ENCODE measurements around the gene ASMTL. TPM values are rescaled to one million over a fixed set of nuclear protein-coding genes. Genes with fewer than 3 reads are reported as not detected.

Gene ASMTL
- total RNA-seq, 2 experiments from 2014 or later = 34.6 to 39.3 TPM

DNA sequence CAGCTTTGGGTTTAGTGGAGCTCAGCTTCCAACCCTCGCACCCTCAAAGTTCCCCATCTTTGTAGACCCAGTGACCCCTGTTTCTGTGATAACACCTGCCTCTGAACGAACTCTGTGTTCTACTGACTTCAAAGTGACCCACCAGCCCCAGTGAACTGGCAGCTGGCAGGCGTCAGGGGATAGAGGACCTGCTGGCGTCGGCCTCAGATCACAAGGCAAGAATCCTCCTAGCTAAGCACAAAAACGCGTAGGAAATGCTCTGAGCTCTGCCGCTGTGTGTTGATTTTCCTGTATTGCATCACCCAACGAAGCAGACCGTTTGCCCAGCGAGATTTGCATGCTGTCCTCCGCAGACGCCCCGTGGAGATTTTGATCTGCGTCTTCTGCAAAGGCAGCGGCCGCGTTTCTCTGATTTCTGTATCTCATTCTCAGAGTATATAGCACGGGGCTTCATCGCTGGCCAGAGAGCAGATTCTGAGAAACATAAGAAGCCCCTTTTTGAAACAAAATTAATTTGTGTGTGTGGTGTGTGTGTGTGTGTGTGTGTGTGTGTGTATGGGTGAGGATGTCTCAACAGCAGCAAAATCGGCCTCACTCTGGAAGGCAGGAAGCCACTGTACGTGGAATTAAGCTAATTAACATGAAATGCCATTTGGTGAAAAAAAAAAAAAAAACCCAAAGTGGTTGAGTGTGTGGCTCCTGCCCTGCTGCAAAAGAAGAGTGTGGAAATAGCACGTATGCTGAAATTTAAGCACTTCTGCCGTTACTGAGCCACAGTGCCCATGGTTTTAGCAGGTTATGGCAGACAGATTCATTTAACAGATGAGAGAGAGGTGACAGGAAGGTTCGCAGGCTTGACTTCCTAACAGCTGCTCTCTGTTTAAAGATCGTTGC lies 29.2 kb upstream of the ASMTL start:
- DNase-seq (peak; percentile 49 to 92 (median 70)), ATAC-seq (ENCODE audit: poor library complexity) (peak; percentile 84)
- H3K4me3 ChIP-seq (ENCODE audit: low read length) = peak overlapping the region; percentile 27
- peak overlapping the region; percentile 73 for H3K4me3 Mint-ChIP-seq
- CTCF ChIA-PET = no interaction called here
- H3K27ac ChIP-seq (ENCODE audit: low read depth in 1 of 2, low read length in 2 of 2) = peak overlapping the region; percentile 59 to 76
- H3K4me1 Mint-ChIP-seq (ENCODE audit: low read depth) = peaks cover 64% of the 10 kb centered on the region
- H3K36me3 Mint-ChIP-seq (ENCODE audit: low read depth) = peaks cover 83% of the 10 kb centered on the region
- H3K27ac Mint-ChIP-seq = peak overlapping the region; percentile 95
- TF ChIP-seq, protein P1, sequence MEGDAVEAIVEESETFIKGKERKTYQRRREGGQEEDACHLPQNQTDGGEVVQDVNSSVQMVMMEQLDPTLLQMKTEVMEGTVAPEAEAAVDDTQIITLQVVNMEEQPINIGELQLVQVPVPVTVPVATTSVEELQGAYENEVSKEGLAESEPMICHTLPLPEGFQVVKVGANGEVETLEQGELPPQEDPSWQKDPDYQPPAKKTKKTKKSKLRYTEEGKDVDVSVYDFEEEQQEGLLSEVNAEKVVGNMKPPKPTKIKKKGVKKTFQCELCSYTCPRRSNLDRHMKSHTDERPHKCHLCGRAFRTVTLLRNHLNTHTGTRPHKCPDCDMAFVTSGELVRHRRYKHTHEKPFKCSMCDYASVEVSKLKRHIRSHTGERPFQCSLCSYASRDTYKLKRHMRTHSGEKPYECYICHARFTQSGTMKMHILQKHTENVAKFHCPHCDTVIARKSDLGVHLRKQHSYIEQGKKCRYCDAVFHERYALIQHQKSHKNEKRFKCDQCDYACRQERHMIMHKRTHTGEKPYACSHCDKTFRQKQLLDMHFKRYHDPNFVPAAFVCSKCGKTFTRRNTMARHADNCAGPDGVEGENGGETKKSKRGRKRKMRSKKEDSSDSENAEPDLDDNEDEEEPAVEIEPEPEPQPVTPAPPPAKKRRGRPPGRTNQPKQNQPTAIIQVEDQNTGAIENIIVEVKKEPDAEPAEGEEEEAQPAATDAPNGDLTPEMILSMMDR (IDR thresholded peaks at IDR 0.05) = no peak
- no peaks in the 10 kb centered on the region for H3K9me3 ChIP-seq (ENCODE audit: control insufficient read depth in 1 of 2, insufficient read depth in 1 of 2, low read length in 2 of 2)
- POLR2A ChIA-PET = no interaction called here
- H3K4me1 ChIP-seq (ENCODE audit: insufficient read depth, low read length) = peaks cover 58% of the 10 kb centered on the region
- intact Hi-C loops (cut with DNase I, micrococcal nuclease) = loop anchor here (1.0 to 5.0 kb wide), 5 partner anchors 10 to 55 kb away; partner anchors contain the start of gene P2RY8 (in 1 of the 2)
- peaks cover 4% of the 10 kb centered on the region for H3K9me3 Mint-ChIP-seq
- peaks cover 55% of the 10 kb centered on the region for H3K36me3 ChIP-seq (ENCODE audit: insufficient read depth, low read length)
- no peaks in the 10 kb centered on the region for H3K27me3 Mint-ChIP-seq
- no peaks in the 10 kb centered on the region for H3K27me3 ChIP-seq (ENCODE audit: control insufficient read depth in 1 of 2, insufficient read depth in 2 of 2, low read length in 2 of 2)

DNA sequence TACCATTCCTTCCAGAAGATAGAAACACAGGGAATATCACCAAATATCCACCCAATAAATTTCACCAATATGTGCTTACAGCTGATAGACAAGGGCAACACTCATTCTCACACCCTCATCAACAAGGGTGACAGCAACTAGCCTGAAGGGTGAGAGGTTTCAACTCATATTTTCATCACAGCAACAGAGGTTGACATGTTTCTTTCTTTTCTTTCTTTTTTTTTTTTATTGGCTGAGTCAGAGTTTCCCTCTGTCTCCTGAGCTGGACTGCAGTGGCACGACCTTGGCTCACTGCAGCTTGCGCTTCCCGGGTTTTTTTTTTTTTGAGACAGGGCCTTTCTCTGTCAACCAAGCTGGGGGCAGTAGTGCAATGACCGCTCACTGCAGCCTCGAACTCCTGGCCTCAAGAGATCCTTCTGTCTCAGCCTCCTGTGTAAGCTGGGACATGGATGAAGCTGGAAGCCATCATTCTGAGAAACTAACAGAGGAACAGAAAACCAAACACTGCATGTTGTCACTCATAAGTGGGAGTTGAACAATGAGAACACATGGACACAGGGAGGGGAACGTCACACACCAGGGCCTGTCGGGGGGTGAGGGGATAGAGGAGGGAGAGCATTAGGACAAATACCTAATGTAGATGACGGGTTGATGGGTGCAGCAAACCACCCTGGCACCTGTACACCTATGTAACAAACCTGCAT lies 27.5 kb upstream of the ASMTL start:
- ChIA-PET CTCF (no interaction called here), POLR2A (no interaction called here)
- ATAC-seq (ENCODE audit: poor library complexity) (no peak), DNase-seq (peak in 2 of 14 experiments; percentile 2 to 19)
- Mint-ChIP-seq H3K4me1 (ENCODE audit: low read depth) (peaks cover 74% of the 10 kb centered on the region), H3K27ac (peak overlapping the region; percentile 95), H3K9me3 (peaks cover 4% of the 10 kb centered on the region), H3K36me3 (ENCODE audit: low read depth) (peaks cover 87% of the 10 kb centered on the region), H3K27me3 (no peaks in the 10 kb centered on the region), H3K4me3 (peak overlapping the region; percentile 30)
- TF ChIP-seq, protein P1 (IDR thresholded peaks at IDR 0.05) = no peak
- H3K4me1 ChIP-seq (ENCODE audit: insufficient read depth, low read length) = peaks cover 67% of the 10 kb centered on the region
- no peaks in the 10 kb centered on the region for H3K9me3 ChIP-seq (ENCODE audit: control insufficient read depth in 1 of 2, insufficient read depth in 1 of 2, low read length in 2 of 2)
- peaks cover 50% of the 10 kb centered on the region for H3K36me3 ChIP-seq (ENCODE audit: insufficient read depth, low read length)
- peak overlapping the region; percentile 4 to 76 for H3K27ac ChIP-seq (ENCODE audit: low read depth in 1 of 2, low read length in 2 of 2)
- H3K27me3 ChIP-seq (ENCODE audit: control insufficient read depth in 1 of 2, insufficient read depth in 2 of 2, low read length in 2 of 2) = no peaks in the 10 kb centered on the region
- intact Hi-C loops (cut with DNase I, micrococcal nuclease) = loop anchor here in 1 of 2 experiments (2.0 to 5.0 kb wide), 3 partner anchors 17 to 57 kb away; partner anchors contain the start of gene P2RY8
- no peak overlapping the region for H3K4me3 ChIP-seq (ENCODE audit: low read length)

DNA sequence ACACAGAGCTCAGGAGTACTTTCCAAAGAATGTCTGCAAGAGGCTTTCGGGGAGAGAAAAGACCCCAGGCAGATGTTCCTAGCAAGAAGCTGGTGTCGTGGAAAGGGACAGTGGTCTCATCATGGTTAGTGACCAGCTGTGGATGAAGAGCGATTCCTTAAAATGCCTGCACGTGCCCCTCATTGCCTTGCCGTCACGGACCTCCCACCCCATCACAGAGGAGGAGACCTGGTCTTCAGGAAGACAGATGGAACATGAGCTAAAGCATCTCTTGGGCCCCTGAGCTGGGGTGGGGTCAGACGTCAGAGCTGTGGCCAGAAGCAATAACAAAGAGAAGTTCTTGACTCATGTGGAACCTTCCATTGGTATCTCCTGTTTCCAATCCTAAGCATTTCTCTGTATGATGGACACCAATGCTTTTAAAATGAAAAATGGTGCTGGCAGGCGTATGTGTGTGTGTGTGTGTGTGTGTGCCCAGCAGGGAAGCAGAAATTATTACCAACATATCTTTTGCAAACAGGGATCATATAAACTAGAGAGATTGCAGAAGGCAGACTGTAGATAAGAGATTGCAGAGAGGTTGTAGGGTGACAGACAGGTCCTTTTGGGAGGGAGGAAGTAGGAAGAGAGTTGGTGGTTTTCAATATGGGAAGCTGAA lies 25.2 kb upstream of the ASMTL start:
- ChIA-PET POLR2A (no interaction called here), CTCF (no interaction called here)
- Histone ChIP-seq H3K9me3 (ENCODE audit: control insufficient read depth in 1 of 2, insufficient read depth in 1 of 2, low read length in 2 of 2) (no peaks in the 10 kb centered on the region), H3K4me1 (ENCODE audit: insufficient read depth, low read length) (peaks cover 61% of the 10 kb centered on the region), H3K27me3 (ENCODE audit: control insufficient read depth in 1 of 2, insufficient read depth in 2 of 2, low read length in 2 of 2) (no peaks in the 10 kb centered on the region), H3K27ac (ENCODE audit: low read depth in 1 of 2, low read length in 2 of 2) (peak overlapping the region in 1 of 2 donors; percentile 7), H3K4me3 (ENCODE audit: low read length) (no peak overlapping the region), H3K36me3 (ENCODE audit: insufficient read depth, low read length) (peaks cover 44% of the 10 kb centered on the region)
- peaks cover 94% of the 10 kb centered on the region for H3K36me3 Mint-ChIP-seq (ENCODE audit: low read depth)
- ATAC-seq (ENCODE audit: poor library complexity) = no peak
- H3K27ac Mint-ChIP-seq = peak overlapping the region; percentile 43
- TF ChIP-seq, protein P1 (IDR thresholded peaks at IDR 0.05) = no peak
- DNase-seq = peak in 2 of 14 experiments; percentile 1 to 16
- H3K9me3 Mint-ChIP-seq = peaks cover 4% of the 10 kb centered on the region
- H3K4me1 Mint-ChIP-seq (ENCODE audit: low read depth) = peaks cover 81% of the 10 kb centered on the region
- intact Hi-C loops (cut with DNase I, micrococcal nuclease) = no loop called here
- H3K4me3 Mint-ChIP-seq = peak overlapping the region; percentile 62
- no peaks in the 10 kb centered on the region for H3K27me3 Mint-ChIP-seq

Data from CD4-positive, alpha-beta T cell (primary cell).